ENCODE measurements around the gene NGF.

GRCh38 chr1:115327270-115327669 lies 10.8 kb downstream of the NGF start:
- TF ChIP-seq JUNB (CRISPR knock-in tag; conservative IDR thresholded peaks at IDR 0.05) (no peak), POLR3G (IDR thresholded peaks at IDR 0.05; ENCODE audit: extremely low read depth, insufficient read length, insufficient replicate concordance) (no peak), POLR2A (conservative IDR thresholded peaks at IDR 0.05) (no peak), ZBTB17 (CRISPR knock-in tag; IDR thresholded peaks at IDR 0.05) (no peak), CEBPZ (IDR thresholded peaks at IDR 0.05; ENCODE audit: borderline replicate concordance, low read depth, low read length) (no peak), TBL1XR1 (IDR thresholded peaks at IDR 0.05; ENCODE audit: low read length in 2 of 2) (no peak), NCOR1 (IDR thresholded peaks at IDR 0.05) (no peak), JUND (IDR thresholded peaks at IDR 0.05; ENCODE audit: borderline replicate concordance, low read depth, low read length) (no peak), JUND (tag; IDR thresholded peaks at IDR 0.05; ENCODE audit: borderline replicate concordance, low read depth, low read length) (no peak), XRCC3 (IDR thresholded peaks at IDR 0.05) (no peak), SIRT6 (IDR thresholded peaks at IDR 0.05; ENCODE audit: low read depth, low read length) (no peak), SMARCA5 (IDR thresholded peaks at IDR 0.05) (no peak), ZBTB7A (IDR thresholded peaks at IDR 0.05; ENCODE audit: borderline replicate concordance, control insufficient read depth, low read depth, low read length) (no peak), GABPA (tag; conservative IDR thresholded peaks at IDR 0.05; ENCODE audit: low read depth) (no peak)
